Measurements from ENCODE around the gene SELL.

Gene SELL

DNA sequence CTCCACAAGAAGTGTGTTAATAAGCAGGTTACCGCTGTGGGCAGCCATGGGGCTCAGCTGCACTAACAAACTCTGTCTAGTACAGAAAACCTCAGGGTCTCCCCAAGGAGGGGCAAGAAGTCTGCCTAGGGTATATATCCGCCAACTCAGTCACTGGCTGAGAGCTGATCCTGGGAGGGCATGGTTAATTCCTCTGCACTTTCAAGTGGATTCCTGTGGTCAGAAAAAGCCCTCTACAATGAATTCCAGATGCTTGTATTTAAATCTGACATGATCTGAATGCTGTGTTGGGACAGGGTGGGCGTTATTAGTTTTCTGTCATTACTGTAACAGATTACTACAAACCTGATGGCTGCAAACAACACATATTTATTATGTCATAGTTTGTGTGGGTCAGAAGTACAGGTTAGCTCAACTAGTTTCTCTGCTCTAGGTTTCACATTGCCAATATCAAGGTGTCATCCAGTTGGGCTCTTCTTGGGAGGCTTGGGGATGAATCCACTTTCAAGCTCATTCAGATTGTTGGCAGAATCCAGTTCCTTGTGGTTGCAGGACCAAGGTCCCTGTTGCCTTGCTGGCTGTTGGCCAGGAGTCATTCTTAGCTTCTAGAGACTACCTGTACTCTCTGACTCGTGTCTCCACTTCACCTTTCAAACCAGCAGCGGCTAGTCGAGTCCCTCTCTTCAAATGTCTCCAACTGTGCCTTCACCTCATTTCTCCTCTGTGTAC lies 30.4 kb upstream of the SELL start:
- DNase-seq (ENCODE audit: low spot score): no peak
- TF ChIP-seq, protein P1, sequence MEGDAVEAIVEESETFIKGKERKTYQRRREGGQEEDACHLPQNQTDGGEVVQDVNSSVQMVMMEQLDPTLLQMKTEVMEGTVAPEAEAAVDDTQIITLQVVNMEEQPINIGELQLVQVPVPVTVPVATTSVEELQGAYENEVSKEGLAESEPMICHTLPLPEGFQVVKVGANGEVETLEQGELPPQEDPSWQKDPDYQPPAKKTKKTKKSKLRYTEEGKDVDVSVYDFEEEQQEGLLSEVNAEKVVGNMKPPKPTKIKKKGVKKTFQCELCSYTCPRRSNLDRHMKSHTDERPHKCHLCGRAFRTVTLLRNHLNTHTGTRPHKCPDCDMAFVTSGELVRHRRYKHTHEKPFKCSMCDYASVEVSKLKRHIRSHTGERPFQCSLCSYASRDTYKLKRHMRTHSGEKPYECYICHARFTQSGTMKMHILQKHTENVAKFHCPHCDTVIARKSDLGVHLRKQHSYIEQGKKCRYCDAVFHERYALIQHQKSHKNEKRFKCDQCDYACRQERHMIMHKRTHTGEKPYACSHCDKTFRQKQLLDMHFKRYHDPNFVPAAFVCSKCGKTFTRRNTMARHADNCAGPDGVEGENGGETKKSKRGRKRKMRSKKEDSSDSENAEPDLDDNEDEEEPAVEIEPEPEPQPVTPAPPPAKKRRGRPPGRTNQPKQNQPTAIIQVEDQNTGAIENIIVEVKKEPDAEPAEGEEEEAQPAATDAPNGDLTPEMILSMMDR (IDR thresholded peaks at IDR 0.05; ENCODE audit: extremely low read depth, missing control alignments): no peak

DNA sequence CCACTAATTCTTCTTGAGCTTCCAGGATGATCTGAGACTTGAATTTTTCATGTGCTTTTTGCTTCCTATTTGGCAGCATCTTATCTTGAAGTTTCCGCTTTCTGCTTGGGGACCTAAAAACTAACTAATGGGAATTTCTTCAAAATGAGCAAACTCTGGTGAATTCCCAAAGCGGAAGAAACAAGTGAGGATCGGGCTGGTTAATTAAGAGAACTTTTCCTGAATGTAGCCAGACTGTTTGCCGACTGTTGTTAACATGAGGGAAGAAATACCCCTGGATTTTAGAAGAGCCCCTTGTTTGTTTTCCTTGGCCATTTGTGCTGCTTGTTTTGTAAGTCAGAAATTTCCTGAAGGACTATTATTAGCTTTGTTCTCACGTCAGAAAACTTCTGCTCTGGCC lies 28.6 kb upstream of the SELL start:
- TF ChIP-seq, protein P1 (IDR thresholded peaks at IDR 0.05; ENCODE audit: extremely low read depth, missing control alignments): no peak

DNA sequence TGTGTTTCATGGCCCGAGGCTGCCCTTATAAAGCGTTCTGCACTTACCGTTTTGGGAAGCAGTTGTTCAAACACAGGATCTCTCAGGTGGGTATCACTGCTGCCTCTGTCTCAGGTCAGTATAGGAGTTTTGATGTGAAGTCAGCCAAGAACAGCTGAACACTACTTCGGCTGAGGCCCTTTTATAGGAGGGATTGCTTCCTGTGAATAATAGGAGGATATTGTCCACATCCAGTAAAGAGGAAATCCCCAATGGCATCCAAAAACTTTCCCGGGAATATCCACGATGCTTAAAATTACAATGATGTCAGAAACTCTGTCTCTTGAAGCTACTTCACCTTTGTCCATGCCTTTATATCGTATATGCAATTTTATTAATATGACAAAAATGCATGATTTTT lies 22.5 kb upstream of the SELL start, which contains the start of gene SELE:
SELE (minus strand) TSS at position 156 of the 400 bp plus-strand sequence. CDS start 467 bp downstream, outside the sequence.
- TF ChIP-seq, protein P1 (IDR thresholded peaks at IDR 0.05; ENCODE audit: extremely low read depth, missing control alignments): no peak
- DNase-seq (ENCODE audit: low spot score): no peak

More for the DNA sequence above, 28.6 kb upstream of the SELL start:
- no peak for DNase-seq (ENCODE audit: low spot score)

DNA sequence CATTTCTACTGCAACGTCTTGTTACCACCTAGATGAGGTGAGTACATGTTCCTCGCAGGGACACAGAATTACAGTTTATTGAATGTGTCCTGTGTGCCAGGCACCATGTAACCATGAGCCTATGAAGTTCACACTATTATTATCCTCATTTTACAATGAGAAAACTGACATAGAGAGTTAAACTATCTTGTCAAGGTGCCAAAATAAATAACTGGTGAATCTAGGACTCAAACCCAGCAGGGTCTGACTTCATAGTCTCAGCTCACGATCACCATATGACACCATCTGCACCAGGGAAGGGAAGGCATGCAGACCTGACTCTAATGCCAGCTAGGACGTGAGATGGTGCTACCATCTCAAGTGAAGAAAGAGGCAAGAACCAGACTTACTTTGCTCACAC lies 20.0 kb upstream of the SELL start:
- DNase-seq (ENCODE audit: low spot score): no peak
- TF ChIP-seq, protein P1 (IDR thresholded peaks at IDR 0.05; ENCODE audit: extremely low read depth, missing control alignments): no peak

DNA sequence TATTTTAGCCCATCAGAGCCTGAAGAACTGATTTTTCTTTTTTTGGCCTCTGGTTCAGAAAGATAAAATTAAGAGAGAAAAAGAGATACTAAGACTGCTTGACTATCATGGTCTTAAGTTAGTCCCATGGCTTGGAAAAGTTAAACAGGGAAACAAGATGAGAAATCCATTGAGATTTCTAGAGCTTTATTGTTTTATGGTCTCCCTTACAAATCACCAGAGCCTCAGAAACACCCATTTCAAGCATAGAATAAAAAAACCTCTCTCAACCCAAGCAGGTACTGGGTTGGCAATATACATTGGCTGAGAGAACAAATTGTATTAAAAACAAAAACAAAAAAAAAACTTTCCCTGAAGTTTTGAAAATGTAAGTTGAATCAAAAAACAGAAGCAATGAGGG lies 18.6 kb upstream of the SELL start:
- no peak for DNase-seq (ENCODE audit: low spot score)

DNA sequence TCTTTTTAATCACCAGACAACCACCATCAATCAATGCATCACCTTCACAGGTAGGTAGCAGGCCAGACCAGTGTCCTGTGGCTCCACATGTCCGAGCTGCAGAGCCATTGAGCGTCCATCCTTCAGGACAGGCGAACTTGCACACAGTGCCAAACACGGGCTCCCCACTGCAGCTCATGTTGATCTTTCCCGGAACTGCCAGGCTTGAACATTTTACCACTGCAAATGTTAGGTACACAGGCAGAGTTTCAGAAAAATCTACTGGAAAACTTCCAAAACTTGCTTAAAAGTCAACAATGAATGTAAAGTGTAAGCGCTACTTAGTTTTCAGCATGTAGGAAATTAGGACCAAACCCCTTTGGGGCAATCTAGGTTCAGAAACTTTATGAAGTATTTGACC lies 15.9 kb upstream of the SELL start:
- TF ChIP-seq, protein P1 (IDR thresholded peaks at IDR 0.05; ENCODE audit: extremely low read depth, missing control alignments): no peak
- no peak for DNase-seq (ENCODE audit: low spot score)

More for the DNA sequence above, 18.6 kb upstream of the SELL start:
- TF ChIP-seq, protein P1 (IDR thresholded peaks at IDR 0.05; ENCODE audit: extremely low read depth, missing control alignments): no peak

DNA sequence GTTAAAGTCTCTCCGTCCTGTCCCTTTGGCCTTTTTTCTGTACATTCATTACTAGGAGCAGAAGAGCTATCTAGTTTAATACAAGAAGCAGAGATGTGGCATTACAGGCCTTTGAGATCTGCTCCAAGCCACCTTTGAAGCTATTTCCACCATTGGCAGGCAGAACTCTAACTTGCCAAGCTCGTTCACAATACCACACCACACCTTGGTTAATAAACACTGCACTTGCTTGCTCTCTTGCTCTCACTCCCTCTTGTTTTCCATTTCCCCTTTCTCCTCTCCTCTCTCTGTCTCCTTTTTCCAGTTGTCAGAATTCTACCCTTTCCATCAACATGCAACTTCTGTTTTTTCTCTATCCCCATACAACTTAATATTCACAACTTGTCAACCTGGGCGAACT lies 15.4 kb upstream of the SELL start:
- TF ChIP-seq, protein P1 (IDR thresholded peaks at IDR 0.05; ENCODE audit: extremely low read depth, missing control alignments): no peak
- DNase-seq (ENCODE audit: low spot score): no peak
